Suppressor macrophage (primary cell): ENCODE data around the gene DCLRE1C.
"Not testable (repeated sequence)": the region's sequence is repeated elsewhere in the genome, so short reads cannot be mapped to it uniquely, and the experiment has no call there.

ENCODE experiments used
- DNase-seq, 4 experiments: peaks; one replicate each; pipeline ENCODE4 v3.0.0-alpha.2; 2020 to 2022
- total RNA-seq, 17 experiments: gene quantifications; one replicate each; lab custom pipeline; 2026; ENCODE audit warnings: mixed read lengths in 6 of 17, inconsistent platforms in 3 of 17; lab: John Stamatoyannopoulos, UW

The DCLRE1C gene
- 12.7 to 45.8 (median 31.9) reads per million in 17 experiments for total RNA-seq

GRCh38 chr10:14954001-14954770 lies at the start of gene DCLRE1C:
Gene DCLRE1C, minus strand, starts transcription at chr10:14954096. Its CDS starts 86 bp downstream, at chr10:14954010.
- DNase-seq = peak; percentile 92 to 96 (median 94)

GRCh38 chr10:14995964-14996565 lies 42.2 kb upstream of the DCLRE1C start:
- no peak for DNase-seq

- not testable (repeated sequence) for DNase-seq
These were observed 39.9 kb upstream of the DCLRE1C start for GRCh38 chr10:14993500-14994455.

GRCh38 chr10:14992336-14992735 lies 38.4 kb upstream of the DCLRE1C start:
- DNase-seq = not testable (repeated sequence)

- DNase-seq = peak in 3 of 4 experiments; percentile 6 to 53 (median 39)
These were observed 37.3 kb upstream of the DCLRE1C start for GRCh38 chr10:14991035-14991749.

GRCh38 chr10:14989552-14989951 lies 35.7 kb upstream of the DCLRE1C start:
- not testable (repeated sequence) for DNase-seq

GRCh38 chr10:14982744-14983143 lies 28.8 kb upstream of the DCLRE1C start:
- DNase-seq = no peak

- DNase-seq = no peak
These were observed 21.9 kb upstream of the DCLRE1C start for GRCh38 chr10:14975672-14976273.

- DNase-seq = not testable (repeated sequence)
These were observed 20.5 kb upstream of the DCLRE1C start for GRCh38 chr10:14974153-14974998.

GRCh38 chr10:14971867-14972448 lies 18.1 kb upstream of the DCLRE1C start:
- peak; percentile 31 to 65 (median 42) for DNase-seq

- DNase-seq = no peak
These were observed 14.0 kb upstream of the DCLRE1C start for GRCh38 chr10:14967897-14968296.

- peak; percentile 92 to 96 (median 96) for DNase-seq
These were observed 5.5 kb upstream of the DCLRE1C start, which contains the start of gene MEIG1 for GRCh38 chr10:14959221-14960057. Gene MEIG1, plus strand, starts transcription at chr10:14959388. Its CDS starts 7,081 bp downstream, at chr10:14966469.

GRCh38 chr10:14958872-14959220 lies 5.0 kb upstream of the DCLRE1C start:
- DNase-seq = no peak

- DNase-seq = no peak
These were observed 1.0 kb upstream of the DCLRE1C start for GRCh38 chr10:14954934-14955333.

- peak; percentile 56 to 86 (median 69) for DNase-seq
These were observed 384 bp downstream of the DCLRE1C start for GRCh38 chr10:14953424-14954000.

GRCh38 chr10:14952851-14953423 lies 959 bp downstream of the DCLRE1C start:
- DNase-seq = peak in 2 of 4 experiments; percentile 9 to 11

GRCh38 chr10:14949291-14949690 lies 4.6 kb downstream of the DCLRE1C start:
- DNase-seq = no peak

- DNase-seq = no peak
These were observed 6.6 kb downstream of the DCLRE1C start for GRCh38 chr10:14947268-14947667.
